ENCODE data around the gene RASSF8.

DNA sequence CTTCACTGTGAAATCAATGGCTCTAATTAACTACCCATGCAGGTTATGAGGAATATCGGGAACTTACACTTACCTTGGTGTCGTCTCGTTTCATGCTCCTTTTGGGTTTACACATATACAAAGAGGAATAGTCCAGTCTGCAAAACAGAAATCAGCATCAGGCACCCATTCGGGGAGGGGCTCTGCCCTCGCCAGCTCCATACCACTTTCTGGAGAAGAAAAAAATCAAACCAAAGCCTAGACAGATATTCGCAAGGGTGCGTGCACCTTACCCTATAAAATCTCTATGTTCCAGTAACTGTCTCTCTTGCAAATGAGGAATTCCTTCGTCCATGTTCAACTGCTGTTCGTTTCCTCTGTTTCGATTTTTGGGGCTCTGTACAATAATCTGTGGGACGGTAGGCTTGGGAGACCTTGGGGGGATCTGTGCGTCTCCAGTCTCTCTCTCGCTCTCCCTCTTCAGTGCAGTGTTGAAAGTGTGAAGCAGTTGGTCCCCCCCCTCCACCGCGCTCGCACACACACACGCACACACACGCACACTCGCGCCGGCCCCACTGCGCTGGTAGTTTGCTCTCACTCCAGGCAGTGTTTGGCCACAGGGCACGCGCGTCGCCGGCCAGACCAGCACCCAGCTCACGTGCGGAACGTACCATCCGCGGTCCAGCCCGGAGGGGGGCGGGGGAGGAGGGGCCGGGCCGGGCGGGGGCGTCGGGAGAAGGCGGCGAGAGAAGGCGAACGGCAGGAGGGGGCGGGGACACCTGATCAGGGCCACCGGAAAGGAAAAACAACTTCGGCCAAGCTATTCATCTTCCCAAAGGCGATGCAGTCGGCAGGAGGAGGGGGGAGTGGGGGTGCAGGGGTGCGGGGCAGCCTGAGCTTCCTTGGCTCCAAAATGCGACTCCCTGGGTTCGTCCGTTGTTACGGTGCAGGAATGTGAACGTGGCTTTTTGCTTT lies 166.2 kb downstream of the RASSF8 start, which contains the start of gene BHLHE41:
- TF ChIP-seq, protein P1, sequence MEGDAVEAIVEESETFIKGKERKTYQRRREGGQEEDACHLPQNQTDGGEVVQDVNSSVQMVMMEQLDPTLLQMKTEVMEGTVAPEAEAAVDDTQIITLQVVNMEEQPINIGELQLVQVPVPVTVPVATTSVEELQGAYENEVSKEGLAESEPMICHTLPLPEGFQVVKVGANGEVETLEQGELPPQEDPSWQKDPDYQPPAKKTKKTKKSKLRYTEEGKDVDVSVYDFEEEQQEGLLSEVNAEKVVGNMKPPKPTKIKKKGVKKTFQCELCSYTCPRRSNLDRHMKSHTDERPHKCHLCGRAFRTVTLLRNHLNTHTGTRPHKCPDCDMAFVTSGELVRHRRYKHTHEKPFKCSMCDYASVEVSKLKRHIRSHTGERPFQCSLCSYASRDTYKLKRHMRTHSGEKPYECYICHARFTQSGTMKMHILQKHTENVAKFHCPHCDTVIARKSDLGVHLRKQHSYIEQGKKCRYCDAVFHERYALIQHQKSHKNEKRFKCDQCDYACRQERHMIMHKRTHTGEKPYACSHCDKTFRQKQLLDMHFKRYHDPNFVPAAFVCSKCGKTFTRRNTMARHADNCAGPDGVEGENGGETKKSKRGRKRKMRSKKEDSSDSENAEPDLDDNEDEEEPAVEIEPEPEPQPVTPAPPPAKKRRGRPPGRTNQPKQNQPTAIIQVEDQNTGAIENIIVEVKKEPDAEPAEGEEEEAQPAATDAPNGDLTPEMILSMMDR (IDR thresholded peaks at IDR 0.05; ENCODE audit: low read depth, low read length), result no peak
- TF ChIP-seq POLR2A (IDR thresholded peaks at IDR 0.05; ENCODE audit: extremely low read depth, insufficient read length), result no peak
- TF ChIP-seq, protein P2, sequence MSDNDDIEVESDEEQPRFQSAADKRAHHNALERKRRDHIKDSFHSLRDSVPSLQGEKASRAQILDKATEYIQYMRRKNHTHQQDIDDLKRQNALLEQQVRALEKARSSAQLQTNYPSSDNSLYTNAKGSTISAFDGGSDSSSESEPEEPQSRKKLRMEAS (IDR thresholded peaks at IDR 0.05; ENCODE audit: low read depth, low read length), result peak; percentile 75
